ENCODE results near the gene RBFOX2. TPM values are rescaled to one million over a fixed set of nuclear protein-coding genes. Genes with fewer than 3 reads are reported as not detected.

The RBFOX2 gene
- total RNA-seq, 4 donors from 2014 or later = 50.2 to 75.6 (median 71.4) TPM

DNA sequence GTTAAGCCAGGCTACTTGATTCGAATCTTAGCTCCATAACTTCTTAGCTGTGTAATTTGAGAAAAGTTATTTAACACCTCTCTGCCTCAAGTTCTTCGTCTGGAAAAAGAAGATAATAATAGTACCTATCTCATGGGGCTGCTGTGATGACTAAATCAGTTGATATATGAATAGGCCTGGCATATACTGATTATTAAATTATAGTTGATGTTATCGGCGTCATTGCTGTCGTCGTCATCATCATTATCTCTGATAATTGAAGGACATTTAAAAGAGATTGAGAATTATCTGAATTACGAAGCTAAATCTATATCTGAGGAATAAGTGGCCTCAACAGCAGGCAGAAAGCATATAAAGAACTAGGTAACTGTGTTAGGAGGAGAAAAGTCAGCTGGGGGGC, 165.9 kb downstream of the RBFOX2 start:
- no peak for DNase-seq (ENCODE audit: low spot score in 2 of 2)
- Histone ChIP-seq H3K9me3 (no peaks in the 10 kb centered on the region), H3K36me3 (no peaks in the 10 kb centered on the region), H3K4me3 (no peak overlapping the region), H3K27me3 (no peaks in the 10 kb centered on the region), H3K27ac (no peak overlapping the region), H3K4me1 (peaks cover 0 to 46% (median 11%) of the 10 kb centered on the region in 4 donors)
- TF ChIP-seq EP300 (IDR thresholded peaks at IDR 0.05) = no peak
- 91 to 93% methylated on average over 7 of the region's 7 CpGs for WGBS, 2 donors

DNA sequence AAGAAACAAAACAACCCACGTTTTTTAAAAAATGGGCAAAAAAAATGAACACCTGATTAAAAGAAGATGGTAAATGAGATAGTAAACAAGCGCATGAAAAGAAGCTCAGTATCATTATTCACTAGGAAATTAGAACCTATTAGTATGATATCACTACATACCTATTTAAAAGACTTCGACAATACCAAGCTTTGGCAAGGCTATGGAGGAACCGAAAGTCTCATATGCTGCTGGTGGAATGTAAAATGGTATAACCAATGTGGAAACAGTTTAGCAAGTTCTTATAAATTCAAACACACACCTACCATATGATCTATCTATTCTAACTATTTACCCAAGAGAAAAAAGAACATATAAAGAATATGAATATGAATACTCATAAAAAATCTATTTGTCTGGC, 167.2 kb downstream of the RBFOX2 start:
- WGBS, 2 donors = 87 to 96% methylated on average over 4 of the region's 4 CpGs
- H3K36me3 ChIP-seq = no peaks in the 10 kb centered on the region
- H3K27ac ChIP-seq = no peak overlapping the region
- peaks cover 0 to 35% (median 9%) of the 10 kb centered on the region in 4 donors for H3K4me1 ChIP-seq
- H3K4me3 ChIP-seq = no peak overlapping the region
- H3K27me3 ChIP-seq = no peaks in the 10 kb centered on the region
- DNase-seq (ENCODE audit: low spot score in 2 of 2) = no peak
- no peaks in the 10 kb centered on the region for H3K9me3 ChIP-seq
- TF ChIP-seq POLR2A (IDR thresholded peaks at IDR 0.05) (no peak), EP300 (IDR thresholded peaks at IDR 0.05) (no peak)
- TF ChIP-seq, protein P1, sequence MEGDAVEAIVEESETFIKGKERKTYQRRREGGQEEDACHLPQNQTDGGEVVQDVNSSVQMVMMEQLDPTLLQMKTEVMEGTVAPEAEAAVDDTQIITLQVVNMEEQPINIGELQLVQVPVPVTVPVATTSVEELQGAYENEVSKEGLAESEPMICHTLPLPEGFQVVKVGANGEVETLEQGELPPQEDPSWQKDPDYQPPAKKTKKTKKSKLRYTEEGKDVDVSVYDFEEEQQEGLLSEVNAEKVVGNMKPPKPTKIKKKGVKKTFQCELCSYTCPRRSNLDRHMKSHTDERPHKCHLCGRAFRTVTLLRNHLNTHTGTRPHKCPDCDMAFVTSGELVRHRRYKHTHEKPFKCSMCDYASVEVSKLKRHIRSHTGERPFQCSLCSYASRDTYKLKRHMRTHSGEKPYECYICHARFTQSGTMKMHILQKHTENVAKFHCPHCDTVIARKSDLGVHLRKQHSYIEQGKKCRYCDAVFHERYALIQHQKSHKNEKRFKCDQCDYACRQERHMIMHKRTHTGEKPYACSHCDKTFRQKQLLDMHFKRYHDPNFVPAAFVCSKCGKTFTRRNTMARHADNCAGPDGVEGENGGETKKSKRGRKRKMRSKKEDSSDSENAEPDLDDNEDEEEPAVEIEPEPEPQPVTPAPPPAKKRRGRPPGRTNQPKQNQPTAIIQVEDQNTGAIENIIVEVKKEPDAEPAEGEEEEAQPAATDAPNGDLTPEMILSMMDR (IDR thresholded peaks at IDR 0.05) = no peak

DNA sequence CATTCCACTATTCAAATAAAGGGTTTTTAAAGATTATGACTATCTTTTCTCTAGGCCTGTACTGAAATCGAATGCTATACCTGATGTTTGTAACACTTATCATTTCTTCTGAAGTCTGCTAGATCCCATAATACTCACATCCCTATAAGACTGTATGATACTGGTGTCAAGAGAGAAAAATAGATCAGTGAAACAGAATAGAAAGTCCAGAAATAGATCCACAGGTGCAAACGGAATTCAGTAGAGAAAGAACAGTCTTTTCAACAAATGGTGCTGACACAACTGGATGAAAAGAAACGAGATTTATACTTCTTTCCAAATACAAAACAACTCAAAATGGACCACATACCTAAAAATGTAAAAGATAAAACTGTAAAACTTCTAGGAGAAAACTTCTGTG, 167.8 kb downstream of the RBFOX2 start:
- WGBS, 2 donors = 82% methylated on average over 3 of the region's 3 CpGs
- H3K9me3 ChIP-seq = no peaks in the 10 kb centered on the region
- TF ChIP-seq, protein P1 (IDR thresholded peaks at IDR 0.05) = no peak
- TF ChIP-seq POLR2A (IDR thresholded peaks at IDR 0.05) (no peak), EP300 (IDR thresholded peaks at IDR 0.05) (no peak)
- no peaks in the 10 kb centered on the region for H3K27me3 ChIP-seq
- H3K4me3 ChIP-seq = no peak overlapping the region
- H3K4me1 ChIP-seq = peaks cover 0 to 29% (median 8%) of the 10 kb centered on the region in 4 donors
- no peak for DNase-seq (ENCODE audit: low spot score in 2 of 2)
- no peak overlapping the region for H3K27ac ChIP-seq
- no peaks in the 10 kb centered on the region for H3K36me3 ChIP-seq

DNA sequence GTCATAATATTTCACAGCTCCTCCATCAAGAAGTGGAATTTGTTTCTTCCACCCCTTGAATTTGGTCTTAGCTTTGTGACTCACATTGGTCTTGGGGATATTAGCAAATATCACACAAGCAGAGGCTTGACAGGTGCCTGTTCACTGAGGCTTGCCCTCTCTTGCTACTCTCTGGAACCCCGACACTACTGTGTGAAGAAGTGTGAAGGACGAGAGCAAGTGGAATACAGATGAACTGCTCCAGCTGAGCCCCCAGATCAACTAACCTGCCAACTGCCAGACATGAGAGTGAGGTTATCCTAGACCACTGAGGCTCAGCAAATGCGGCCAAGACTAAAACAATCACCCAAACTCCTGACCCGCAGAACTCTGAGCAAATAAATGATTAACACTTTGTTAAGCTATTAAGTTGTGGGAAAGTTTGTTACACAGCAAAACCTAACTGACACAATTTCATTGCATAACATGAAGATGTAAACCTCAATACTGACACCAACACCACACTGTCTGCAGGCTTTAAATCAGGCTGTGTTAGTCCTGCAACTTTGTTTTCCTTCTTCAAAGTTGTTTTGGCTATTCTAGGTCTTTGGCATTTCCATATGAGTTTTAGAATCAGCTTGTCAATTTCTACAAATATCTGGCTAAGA, 168.4 kb downstream of the RBFOX2 start:
- WGBS, 2 donors = 89 to 91% methylated on average over 4 of the region's 4 CpGs
- TF ChIP-seq, protein P1 (IDR thresholded peaks at IDR 0.05) = no peak
- TF ChIP-seq POLR2A (IDR thresholded peaks at IDR 0.05) (no peak), EP300 (IDR thresholded peaks at IDR 0.05) (no peak)
- H3K27me3 ChIP-seq = no peaks in the 10 kb centered on the region
- peaks cover 0 to 23% (median 4%) of the 10 kb centered on the region in 4 donors for H3K4me1 ChIP-seq
- no peak overlapping the region for H3K4me3 ChIP-seq
- H3K36me3 ChIP-seq = no peaks in the 10 kb centered on the region
- DNase-seq (ENCODE audit: low spot score in 2 of 2) = no peak
- H3K9me3 ChIP-seq = no peaks in the 10 kb centered on the region
- no peak overlapping the region for H3K27ac ChIP-seq

DNA sequence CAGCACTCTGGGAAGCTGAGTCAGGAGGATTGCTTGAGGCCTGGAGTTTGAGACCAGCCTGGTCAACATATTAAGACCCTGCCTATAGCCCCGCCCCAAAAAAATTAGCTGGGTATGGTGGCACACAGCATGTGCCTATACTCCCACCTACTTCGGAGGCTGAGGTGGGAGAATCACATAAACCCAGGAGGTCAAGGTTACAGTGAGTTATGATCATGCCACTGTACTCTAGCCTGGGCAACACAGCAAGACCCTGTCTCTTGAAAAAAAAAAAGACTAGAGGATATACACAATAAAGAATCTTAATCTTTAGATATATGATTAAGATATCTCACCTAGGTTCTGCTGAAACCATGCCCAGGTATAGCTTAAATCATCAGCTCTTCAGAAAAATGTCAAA, 174.3 kb downstream of the RBFOX2 start:
- TF ChIP-seq EP300 (IDR thresholded peaks at IDR 0.05) (no peak), POLR2A (IDR thresholded peaks at IDR 0.05) (no peak)
- H3K36me3 ChIP-seq = no peaks in the 10 kb centered on the region
- H3K27me3 ChIP-seq = no peaks in the 10 kb centered on the region
- no peaks in the 10 kb centered on the region for H3K9me3 ChIP-seq
- no peak overlapping the region for H3K27ac ChIP-seq
- H3K4me1 ChIP-seq = peaks cover 0 to 13% (median 0%) of the 10 kb centered on the region in 4 donors
- no peak overlapping the region for H3K4me3 ChIP-seq
- 92 to 93% methylated on average over 2 of the region's 2 CpGs for WGBS, 2 donors
- no peak for DNase-seq (ENCODE audit: low spot score in 2 of 2)

DNA sequence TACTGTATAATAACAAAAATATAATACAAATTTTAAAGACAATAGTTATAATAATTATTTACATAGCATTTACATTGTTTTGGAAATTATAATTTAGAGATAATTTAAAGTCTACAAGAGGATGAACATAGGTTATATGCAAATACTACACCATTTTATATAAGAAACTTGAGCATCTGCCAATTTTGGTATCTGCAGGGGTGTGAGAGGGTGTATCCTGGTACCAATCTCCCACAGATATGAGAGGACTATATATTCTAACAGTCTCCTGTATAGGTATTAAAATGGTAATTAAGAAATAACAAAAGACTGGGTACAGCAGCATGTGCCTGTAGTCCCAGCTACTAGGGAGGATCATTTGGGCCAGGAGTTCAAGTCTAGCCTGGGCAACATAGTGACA, 176.5 kb downstream of the RBFOX2 start:
- no peak overlapping the region for H3K4me3 ChIP-seq
- no peak overlapping the region for H3K27ac ChIP-seq
- peaks cover 0 to 19% (median 0%) of the 10 kb centered on the region in 4 donors for H3K4me1 ChIP-seq
- H3K36me3 ChIP-seq = no peaks in the 10 kb centered on the region
- H3K9me3 ChIP-seq = no peaks in the 10 kb centered on the region
- H3K27me3 ChIP-seq = no peaks in the 10 kb centered on the region
- DNase-seq (ENCODE audit: low spot score in 2 of 2) = no peak
- TF ChIP-seq, protein P1 (IDR thresholded peaks at IDR 0.05) = no peak
- TF ChIP-seq EP300 (IDR thresholded peaks at IDR 0.05) = no peak
- TF ChIP-seq POLR2A (IDR thresholded peaks at IDR 0.05) = no peak

All from tibial nerve (tissue), 4 donors.